HG02938 (cell line): ENCODE results near the gene SLC8A3.

ENCODE experiments used
- ATAC-seq: cut with Tn5 transposase; IDR thresholded peaks from one replicate; pipeline ENCODE4 v1.9.1; 2021; ENCODE audit warnings: mild to moderate bottlenecking, moderate library complexity; ENCODE audit not compliant: unreplicated experiment

SLC8A3 gene

GRCh38 chr14:70029296-70030132, 159.2 kb downstream of the SLC8A3 start:
- ATAC-seq: no peak

DNA sequence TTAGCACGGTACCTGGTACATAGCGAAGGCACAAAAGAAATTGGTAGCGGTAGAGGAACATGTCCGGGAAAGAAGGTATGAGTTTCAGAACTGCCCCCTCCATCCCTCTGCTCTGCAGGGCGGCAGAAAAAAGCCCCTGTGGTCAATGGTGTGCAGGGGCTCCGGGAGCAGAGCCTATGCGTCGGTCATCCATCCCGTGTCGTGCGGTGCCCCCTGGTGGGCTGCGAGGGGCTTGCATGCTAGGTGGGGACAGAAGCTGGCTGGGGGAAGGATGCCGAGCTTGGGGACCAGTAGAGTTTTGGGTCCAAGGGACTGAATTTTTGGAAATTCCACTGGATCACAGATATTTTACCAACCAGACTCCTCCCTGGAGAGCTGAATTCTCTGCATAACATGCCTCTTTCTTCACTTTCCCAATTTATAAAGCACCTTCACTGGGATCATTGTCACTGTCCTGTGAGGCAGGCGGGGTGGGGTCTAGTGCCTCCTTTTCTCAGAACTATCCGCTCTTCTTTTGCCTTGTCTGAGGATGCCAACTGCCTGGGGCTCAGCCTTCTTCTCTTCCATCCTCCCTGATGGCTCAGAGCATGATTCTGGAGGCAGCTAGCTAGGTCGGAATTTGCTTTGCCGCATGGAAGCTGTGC, 160.8 kb downstream of the SLC8A3 start:
- no peak for ATAC-seq

DNA sequence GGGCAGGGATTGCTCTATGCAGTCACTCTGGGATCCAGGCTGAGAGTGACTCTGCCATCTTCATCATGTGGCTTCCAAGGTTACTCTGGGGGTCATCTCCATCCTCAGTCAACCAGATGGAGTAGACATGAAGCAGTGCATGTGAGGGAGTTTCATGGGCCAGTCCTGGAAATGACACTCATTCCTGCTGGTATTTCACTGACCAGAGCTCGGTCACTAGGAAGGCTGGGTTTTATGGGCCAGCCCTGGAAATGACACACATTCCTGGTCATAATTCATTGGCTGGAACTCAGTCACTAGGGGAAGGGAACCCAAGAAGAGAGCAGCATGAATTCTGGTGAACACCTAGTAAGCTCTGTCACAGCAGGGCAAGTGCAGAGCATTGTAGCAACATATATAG, 164.9 kb downstream of the SLC8A3 start:
- no peak for ATAC-seq

GRCh38 chr14:70022771-70023445, 165.8 kb downstream of the SLC8A3 start:
- ATAC-seq: no peak

DNA sequence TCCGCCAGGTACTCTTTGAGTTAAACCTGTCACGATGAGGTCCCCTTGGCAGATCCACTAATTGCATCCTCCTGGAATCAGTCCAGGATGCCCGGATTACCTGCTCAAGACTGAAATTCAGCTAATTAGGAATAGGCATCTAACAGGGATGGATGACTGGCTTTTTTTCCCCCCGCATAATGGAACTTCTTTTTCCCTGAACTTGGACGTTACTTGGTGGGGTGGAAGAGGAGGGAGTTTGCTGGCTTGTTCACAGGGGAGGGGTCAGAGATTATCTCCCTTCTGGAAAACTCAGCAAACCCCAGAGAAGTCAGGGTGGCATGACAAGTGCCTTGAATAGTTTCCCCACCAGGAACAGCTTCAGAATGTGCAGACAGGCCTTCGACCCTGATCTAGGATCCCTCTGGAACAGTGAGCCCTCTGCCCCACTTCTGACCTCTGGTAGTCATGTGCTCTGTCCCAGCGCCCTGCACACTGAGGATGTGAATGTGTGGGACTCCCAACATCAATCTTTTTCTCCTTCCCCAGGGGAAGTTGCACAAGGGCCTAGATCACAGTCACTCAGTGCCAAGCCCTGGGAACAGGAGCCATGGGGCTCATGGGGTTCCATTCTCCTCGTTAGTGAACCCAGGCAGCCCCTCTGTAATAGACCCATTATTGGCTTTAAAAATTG, 167.1 kb downstream of the SLC8A3 start:
- ATAC-seq: no peak

DNA sequence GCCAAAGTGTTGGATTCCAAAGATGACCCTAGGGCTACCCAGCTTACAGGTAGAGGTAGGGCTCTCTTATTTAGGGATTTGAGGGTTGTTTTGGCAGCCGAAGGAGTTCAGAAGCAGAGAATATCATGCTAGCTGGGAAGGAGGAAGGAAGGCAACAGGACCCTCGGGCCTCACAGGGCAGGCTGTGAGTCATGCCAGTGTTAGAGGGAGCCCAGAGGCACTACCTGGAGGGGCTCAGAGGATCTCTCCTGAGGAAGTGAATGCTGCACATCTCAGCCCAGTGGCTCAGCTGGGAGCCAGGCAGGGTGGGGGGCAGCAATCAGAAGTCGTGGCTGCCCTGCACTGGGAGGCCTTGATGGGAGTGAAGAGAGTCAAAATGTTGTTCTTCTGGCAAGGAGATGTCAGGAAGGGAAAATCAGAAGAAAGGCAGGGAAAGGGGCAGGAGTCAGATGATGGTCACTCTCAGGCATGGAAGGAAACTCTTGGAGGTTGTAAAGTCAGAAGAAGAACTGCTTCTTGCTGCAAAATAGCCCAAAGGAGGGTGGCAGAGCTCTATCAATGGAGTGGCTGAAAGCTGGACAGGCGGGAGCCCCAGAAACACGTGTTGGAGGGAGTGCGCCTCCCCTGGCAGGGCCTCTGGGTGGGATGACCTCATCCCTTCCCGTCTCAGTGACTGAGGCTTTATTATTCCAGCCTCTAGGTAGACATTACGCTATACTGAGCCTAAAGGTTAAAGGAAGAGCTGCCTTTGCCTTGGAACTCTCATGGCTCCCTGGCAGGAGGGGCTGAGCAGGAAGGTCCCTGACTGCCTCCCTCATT, 168.2 kb downstream of the SLC8A3 start:
- ATAC-seq: no peak

- ATAC-seq: no peak
These were observed 169.1 kb downstream of the SLC8A3 start for GRCh38 chr14:70019695-70020094.

DNA sequence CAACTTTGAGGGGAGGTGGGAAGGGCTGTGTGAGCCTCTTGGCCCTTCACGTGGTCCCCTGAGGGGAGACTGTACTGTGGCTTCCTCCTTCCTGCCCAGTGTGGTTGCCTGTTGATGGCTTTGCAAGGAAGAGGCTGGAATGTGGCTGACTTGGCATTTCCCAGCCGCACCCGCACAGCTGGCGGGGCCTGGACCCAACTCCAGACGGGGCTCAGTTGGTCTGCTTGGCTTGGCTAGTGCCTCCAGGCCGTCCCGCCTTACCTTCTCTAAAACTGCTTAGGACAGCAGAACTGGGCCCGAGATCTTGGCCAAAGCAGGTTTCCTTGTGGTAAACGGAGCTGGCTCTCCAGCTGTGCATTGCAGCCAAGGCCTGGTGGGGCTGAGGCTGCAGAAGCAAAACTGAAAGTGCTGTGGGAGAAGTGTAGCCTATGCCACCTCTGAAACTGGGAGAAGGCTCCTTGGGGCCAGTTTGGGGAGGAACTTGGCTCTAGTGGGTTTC, 170.0 kb downstream of the SLC8A3 start:
- ATAC-seq: no peak

- ATAC-seq: no peak
These were observed 170.5 kb downstream of the SLC8A3 start for GRCh38 chr14:70018230-70018629.

- no peak for ATAC-seq
These were observed 174.2 kb downstream of the SLC8A3 start for GRCh38 chr14:70014406-70015095.

- no peak for ATAC-seq
These were observed 175.4 kb downstream of the SLC8A3 start for GRCh38 chr14:70013271-70013873.

GRCh38 chr14:70011708-70012107, 177.0 kb downstream of the SLC8A3 start:
- no peak for ATAC-seq

DNA sequence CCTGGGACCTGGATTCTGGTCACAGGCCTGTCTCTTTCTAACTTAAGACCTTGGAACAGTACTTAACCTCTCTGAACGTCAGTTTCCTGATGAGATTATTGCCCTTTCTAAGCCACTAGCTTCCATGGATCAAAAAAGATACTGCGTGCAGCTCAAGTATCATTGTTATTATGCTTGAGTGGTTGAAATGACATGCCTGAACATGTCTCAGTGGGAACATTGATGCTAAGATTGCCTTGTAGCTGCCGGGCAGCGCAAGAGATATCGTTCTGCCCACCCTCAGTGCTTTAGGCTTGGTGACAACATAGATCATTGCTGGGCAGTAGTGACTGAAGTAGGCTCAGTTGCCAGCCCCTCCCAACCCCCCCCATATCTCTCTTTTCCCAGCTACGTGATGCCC, 177.7 kb downstream of the SLC8A3 start:
- ATAC-seq: no peak

GRCh38 chr14:70009961-70010360, 178.8 kb downstream of the SLC8A3 start:
- no peak for ATAC-seq

- no peak for ATAC-seq
These were observed 180.2 kb downstream of the SLC8A3 start for GRCh38 chr14:70008284-70009262.

DNA sequence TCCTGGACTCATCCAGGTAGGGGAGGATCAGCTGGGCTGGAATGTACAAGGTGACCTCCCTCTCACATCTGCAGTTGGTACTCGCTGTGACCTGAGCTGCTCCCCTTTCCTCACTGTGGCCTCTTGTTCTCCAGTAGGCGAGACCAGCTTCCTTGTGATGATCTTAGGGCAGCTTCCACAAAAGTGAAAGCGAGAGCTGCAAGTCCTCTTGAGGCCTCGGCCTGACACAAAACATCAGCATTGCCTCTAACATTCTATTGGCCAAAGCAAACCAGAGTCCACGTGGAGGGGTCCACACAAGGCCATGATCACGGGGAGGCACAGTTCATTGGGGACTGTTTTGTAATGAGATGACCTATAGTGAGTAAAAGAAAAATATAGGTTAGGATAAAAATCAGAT, 182.1 kb downstream of the SLC8A3 start:
- no peak for ATAC-seq

DNA sequence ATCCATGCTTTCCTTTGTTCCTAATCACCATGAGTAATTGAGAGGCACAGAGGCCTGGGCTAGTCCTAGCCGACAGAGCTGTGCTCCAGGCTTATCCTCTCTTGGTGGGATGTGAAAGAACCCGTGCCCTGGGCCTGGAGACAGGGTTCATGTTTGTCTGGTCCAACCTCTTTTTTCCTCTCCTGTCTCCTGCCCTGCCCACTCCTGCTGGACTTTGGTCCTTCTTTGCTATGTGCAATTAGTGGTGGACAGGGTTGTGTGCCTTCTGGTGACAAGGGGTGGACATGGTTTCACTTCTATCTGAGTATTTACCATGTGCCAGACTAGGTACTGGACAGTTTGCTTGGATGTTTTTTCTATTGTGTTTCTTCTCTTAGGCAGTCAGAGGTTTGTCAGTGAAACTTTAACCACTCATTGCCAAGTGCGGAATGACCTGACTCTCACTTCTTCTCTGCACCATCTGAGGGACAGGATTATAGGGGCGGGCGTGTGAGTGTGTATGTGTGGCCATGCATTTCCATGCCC, 183.4 kb downstream of the SLC8A3 start:
- ATAC-seq: no peak

DNA sequence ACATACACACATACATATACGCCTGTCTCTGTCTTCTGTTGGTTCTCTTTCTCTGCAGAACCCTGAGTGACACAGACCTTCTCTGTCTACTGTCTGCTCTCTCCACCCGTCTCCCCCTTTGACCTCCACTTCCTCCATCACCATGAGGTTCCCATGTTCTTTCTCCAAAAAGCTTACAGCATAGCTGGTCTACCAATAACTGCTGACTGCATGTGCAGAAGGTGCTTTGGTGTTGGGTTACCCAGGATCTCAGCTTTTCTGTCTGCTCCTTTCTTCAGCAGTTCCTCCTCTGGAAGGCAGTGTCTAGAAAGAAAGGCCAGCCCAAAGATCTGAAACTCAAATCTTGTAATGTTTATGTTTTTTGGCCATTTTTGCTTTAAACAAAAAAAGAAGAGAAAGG, 184.0 kb downstream of the SLC8A3 start:
- no peak for ATAC-seq
